Measurements from ENCODE around the gene DUSP1. TPM values are rescaled to one million over a fixed set of nuclear protein-coding genes. Genes with fewer than 3 reads are reported as not detected.
A peak's percentile ranks its signal among the peaks of the same experiment; 100 is the strongest.

Gene DUSP1
- total and polyA plus RNA-seq, 2 of the 13 experiments (the other 11 are each of a cell fraction or from before 2014, with no cell fraction given), result 27.1 to 55.5 TPM

DNA sequence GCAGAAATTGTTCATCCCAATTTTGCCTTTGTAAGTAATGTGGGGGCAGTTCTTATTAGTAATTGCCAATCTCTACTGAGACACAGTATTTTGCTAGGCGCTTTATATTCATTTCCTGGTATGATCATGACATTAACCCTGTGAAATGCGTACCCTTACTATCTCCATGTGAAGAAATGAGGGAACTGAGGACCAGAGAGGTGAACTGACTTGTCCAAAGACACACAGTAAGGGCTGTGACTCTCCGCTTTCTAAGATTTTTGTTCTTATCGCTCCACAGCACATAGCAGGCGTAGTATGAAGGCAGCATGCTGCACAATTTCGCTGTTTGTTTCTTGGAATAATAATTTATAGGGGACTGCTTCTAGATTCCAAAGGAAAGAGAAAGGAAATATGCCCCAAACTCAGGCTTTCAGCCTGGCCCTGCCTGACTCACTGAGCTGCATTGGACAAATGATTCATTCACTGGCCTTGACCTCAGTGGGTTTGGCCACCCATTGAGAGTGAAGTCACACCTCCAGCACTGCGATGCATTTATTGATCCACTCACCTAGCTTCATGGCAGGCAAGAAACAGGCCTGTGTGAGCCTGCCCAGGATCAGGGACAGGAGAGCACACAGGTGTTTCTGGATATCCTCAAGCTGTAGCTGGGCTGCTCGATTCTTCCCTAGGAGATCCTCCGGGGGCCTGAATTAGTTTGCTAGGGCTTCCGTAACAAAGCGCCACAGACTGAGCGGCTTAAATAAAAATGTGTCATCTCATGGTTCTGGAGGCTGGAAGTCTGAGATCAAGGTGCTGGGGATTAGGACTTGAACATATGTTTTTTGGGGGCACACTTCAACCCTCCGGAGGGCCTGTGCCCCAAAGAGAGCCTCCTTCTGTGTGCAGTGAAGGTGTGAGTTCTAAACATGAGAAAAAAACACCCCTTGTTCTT lies 7.2 kb upstream of the DUSP1 start (continued):
- TF ChIP-seq DMTF1 (CRISPR knock-in tag; IDR thresholded peaks at IDR 0.05) (no peak), ZNF160 (CRISPR knock-in tag; IDR thresholded peaks at IDR 0.05) (no peak), ARID4A (CRISPR knock-in tag; IDR thresholded peaks at IDR 0.05; ENCODE audit: borderline replicate concordance) (peak; percentile 29; the same call in 1 of the 2 replicates), RELA (CRISPR knock-in tag; IDR thresholded peaks at IDR 0.05) (0 out of 2 replicates have a peak, but pooled peaks have one; percentile 60), TCF7 (IDR thresholded peaks at IDR 0.05; ENCODE audit: low read depth) (peak; percentile 32; the same call in 1 of the 2 replicates), KAT2B (IDR thresholded peaks at IDR 0.05; ENCODE audit: borderline replicate concordance, low read depth, low read length) (peak; percentile 73; the same call in 1 of the 2 replicates), ARID3A (IDR thresholded peaks at IDR 0.05; ENCODE audit: low read depth, low read length) (peak; percentile 91)
- TF ChIP-seq, protein P1, sequence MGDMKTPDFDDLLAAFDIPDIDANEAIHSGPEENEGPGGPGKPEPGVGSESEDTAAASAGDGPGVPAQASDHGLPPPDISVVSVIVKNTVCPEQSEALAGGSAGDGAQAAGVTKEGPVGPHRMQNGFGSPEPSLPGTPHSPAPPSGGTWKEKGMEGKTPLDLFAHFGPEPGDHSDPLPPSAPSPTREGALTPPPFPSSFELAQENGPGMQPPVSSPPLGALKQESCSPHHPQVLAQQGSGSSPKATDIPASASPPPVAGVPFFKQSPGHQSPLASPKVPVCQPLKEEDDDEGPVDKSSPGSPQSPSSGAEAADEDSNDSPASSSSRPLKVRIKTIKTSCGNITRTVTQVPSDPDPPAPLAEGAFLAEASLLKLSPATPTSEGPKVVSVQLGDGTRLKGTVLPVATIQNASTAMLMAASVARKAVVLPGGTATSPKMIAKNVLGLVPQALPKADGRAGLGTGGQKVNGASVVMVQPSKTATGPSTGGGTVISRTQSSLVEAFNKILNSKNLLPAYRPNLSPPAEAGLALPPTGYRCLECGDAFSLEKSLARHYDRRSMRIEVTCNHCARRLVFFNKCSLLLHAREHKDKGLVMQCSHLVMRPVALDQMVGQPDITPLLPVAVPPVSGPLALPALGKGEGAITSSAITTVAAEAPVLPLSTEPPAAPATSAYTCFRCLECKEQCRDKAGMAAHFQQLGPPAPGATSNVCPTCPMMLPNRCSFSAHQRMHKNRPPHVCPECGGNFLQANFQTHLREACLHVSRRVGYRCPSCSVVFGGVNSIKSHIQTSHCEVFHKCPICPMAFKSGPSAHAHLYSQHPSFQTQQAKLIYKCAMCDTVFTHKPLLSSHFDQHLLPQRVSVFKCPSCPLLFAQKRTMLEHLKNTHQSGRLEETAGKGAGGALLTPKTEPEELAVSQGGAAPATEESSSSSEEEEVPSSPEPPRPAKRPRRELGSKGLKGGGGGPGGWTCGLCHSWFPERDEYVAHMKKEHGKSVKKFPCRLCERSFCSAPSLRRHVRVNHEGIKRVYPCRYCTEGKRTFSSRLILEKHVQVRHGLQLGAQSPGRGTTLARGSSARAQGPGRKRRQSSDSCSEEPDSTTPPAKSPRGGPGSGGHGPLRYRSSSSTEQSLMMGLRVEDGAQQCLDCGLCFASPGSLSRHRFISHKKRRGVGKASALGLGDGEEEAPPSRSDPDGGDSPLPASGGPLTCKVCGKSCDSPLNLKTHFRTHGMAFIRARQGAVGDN (CRISPR knock-in tag; IDR thresholded peaks at IDR 0.05), result peak; percentile 20; the same call in 1 of the 2 replicates
- TF ChIP-seq, protein P2, sequence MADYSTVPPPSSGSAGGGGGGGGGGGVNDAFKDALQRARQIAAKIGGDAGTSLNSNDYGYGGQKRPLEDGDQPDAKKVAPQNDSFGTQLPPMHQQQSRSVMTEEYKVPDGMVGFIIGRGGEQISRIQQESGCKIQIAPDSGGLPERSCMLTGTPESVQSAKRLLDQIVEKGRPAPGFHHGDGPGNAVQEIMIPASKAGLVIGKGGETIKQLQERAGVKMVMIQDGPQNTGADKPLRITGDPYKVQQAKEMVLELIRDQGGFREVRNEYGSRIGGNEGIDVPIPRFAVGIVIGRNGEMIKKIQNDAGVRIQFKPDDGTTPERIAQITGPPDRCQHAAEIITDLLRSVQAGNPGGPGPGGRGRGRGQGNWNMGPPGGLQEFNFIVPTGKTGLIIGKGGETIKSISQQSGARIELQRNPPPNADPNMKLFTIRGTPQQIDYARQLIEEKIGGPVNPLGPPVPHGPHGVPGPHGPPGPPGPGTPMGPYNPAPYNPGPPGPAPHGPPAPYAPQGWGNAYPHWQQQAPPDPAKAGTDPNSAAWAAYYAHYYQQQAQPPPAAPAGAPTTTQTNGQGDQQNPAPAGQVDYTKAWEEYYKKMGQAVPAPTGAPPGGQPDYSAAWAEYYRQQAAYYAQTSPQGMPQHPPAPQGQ (CRISPR knock-in tag; IDR thresholded peaks at IDR 0.05; ENCODE audit: borderline replicate concordance), result no peak
- TF ChIP-seq, protein P3, sequence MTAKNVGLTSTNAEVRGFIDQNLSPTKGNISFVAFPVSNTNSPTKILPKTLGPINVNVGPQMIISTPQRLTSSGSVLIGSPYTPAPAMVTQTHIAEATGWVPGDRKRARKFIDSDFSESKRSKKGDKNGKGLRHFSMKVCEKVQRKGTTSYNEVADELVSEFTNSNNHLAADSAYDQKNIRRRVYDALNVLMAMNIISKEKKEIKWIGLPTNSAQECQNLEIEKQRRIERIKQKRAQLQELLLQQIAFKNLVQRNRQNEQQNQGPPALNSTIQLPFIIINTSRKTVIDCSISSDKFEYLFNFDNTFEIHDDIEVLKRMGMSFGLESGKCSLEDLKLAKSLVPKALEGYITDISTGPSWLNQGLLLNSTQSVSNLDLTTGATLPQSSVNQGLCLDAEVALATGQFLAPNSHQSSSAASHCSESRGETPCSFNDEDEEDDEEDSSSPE (CRISPR knock-in tag; IDR thresholded peaks at IDR 0.05), result peak; percentile 37; the same call in 1 of the 2 replicates
